Panc1 (cell line): ENCODE results near the gene KRTAP10-2.

Source experiments
- POLR2AphosphoS5 ChIP-seq: IDR thresholded peaks from 2 replicates; pipeline ENCODE4 v1.6.1; 2012; ENCODE audit warnings: mild to moderate bottlenecking, low read depth, low read length, moderate library complexity
- TF ChIP-seq, protein P1 (sequence below): fragments of 450-650 bp; IDR thresholded peaks from 2 replicates; pipeline ENCODE4 v1.5.1; 2017; ENCODE audit warnings: mild to moderate bottlenecking
- TF ChIP-seq, protein P2 (sequence below), 2 experiments: IDR thresholded peaks; 2 replicates each; pipeline ENCODE4 v1.6.1; 2011 to 2012; ENCODE audit warnings: low read depth in 2 of 2, control low read depth in 1 of 2, low read length in 1 of 2, mild to moderate bottlenecking in 1 of 2, moderate library complexity in 1 of 2; ENCODE audit not compliant: insufficient read depth in 1 of 2

DNA sequence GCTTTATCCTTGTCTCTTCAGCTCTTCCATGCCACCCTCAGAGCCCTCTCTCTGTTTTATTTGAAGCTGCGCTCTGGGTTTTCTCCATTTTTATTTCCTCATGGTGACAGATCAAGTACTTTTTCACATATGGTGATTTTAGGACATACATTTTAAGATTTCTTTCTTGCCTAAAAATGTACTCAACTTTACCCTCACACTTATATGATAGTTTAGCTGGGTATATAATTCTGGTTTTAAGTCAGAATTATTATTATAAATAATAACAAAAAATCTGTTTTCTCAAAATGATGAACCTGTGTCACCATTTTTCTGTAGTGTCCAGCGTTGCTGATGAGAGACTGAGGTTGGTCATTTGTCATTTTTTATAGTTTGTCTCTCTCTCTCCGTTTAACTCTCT lies 29.9 kb upstream of the KRTAP10-2 start:
- TF ChIP-seq, protein P1, sequence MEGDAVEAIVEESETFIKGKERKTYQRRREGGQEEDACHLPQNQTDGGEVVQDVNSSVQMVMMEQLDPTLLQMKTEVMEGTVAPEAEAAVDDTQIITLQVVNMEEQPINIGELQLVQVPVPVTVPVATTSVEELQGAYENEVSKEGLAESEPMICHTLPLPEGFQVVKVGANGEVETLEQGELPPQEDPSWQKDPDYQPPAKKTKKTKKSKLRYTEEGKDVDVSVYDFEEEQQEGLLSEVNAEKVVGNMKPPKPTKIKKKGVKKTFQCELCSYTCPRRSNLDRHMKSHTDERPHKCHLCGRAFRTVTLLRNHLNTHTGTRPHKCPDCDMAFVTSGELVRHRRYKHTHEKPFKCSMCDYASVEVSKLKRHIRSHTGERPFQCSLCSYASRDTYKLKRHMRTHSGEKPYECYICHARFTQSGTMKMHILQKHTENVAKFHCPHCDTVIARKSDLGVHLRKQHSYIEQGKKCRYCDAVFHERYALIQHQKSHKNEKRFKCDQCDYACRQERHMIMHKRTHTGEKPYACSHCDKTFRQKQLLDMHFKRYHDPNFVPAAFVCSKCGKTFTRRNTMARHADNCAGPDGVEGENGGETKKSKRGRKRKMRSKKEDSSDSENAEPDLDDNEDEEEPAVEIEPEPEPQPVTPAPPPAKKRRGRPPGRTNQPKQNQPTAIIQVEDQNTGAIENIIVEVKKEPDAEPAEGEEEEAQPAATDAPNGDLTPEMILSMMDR: no peak
- TF ChIP-seq, protein P2, sequence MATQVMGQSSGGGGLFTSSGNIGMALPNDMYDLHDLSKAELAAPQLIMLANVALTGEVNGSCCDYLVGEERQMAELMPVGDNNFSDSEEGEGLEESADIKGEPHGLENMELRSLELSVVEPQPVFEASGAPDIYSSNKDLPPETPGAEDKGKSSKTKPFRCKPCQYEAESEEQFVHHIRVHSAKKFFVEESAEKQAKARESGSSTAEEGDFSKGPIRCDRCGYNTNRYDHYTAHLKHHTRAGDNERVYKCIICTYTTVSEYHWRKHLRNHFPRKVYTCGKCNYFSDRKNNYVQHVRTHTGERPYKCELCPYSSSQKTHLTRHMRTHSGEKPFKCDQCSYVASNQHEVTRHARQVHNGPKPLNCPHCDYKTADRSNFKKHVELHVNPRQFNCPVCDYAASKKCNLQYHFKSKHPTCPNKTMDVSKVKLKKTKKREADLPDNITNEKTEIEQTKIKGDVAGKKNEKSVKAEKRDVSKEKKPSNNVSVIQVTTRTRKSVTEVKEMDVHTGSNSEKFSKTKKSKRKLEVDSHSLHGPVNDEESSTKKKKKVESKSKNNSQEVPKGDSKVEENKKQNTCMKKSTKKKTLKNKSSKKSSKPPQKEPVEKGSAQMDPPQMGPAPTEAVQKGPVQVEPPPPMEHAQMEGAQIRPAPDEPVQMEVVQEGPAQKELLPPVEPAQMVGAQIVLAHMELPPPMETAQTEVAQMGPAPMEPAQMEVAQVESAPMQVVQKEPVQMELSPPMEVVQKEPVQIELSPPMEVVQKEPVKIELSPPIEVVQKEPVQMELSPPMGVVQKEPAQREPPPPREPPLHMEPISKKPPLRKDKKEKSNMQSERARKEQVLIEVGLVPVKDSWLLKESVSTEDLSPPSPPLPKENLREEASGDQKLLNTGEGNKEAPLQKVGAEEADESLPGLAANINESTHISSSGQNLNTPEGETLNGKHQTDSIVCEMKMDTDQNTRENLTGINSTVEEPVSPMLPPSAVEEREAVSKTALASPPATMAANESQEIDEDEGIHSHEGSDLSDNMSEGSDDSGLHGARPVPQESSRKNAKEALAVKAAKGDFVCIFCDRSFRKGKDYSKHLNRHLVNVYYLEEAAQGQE (IDR thresholded peaks at IDR 0.05; ENCODE audit: insufficient read depth in 1 of 2, low read depth in 2 of 2, low read length in 1 of 2): no peak
- TF ChIP-seq POLR2AphosphoS5: no peak
